Activated naive CD4-positive, alpha-beta T cell treated with anti-CD3 and anti-CD28 coated beads, Interleukin-2, amount 50 U/mL, for 24 hours (primary cell): ENCODE results near the gene POTEM.
"Not testable (repeated sequence)": the region's sequence is repeated elsewhere in the genome, so short reads cannot be mapped to it uniquely, and the experiment has no call there.

Experiments
- H3K27ac Mint-ChIP-seq: one replicate; pipeline ENCODE4 v1.8.0; 2021; ENCODE audit warnings: mild to moderate bottlenecking, mixed read lengths
- H3K27me3 Mint-ChIP-seq: one replicate; pipeline ENCODE4 v1.8.0; 2021; ENCODE audit warnings: mixed read lengths
- H3K36me3 Mint-ChIP-seq: one replicate; pipeline ENCODE4 v1.8.0; 2021; ENCODE audit warnings: mixed read lengths
- H3K4me1 Mint-ChIP-seq: one replicate; pipeline ENCODE4 v1.8.0; 2021; ENCODE audit warnings: mixed read lengths
- H3K4me3 Mint-ChIP-seq: one replicate; pipeline ENCODE4 v1.8.0; 2021; ENCODE audit warnings: mild to moderate bottlenecking, mixed read lengths
- H3K9me3 Mint-ChIP-seq: one replicate; pipeline ENCODE4 v1.8.0; 2021; ENCODE audit warnings: mixed read lengths

Gene POTEM

DNA sequence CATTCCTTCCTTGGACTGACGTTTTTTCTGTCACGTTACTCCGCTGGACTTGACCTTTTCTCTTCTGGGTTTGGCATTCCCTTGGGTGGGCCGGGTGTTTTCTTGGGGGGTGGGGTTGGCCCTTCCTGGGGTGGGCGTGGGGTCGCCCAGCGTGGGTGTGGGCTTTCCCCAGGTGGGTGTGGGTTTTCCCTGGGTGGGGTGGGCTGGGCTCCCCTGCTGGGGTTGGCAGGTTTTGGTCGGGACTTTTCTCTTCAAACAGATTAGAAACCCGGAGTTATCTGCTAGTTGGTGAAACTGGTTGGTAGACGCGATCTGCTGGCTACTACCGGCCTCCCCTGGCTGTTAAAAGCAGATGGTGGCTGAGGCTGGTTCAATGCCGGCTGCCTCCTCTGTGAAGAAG lies at the start of gene POTEM:
POTEM (plus strand) TSS at position 301 of the 400 bp plus-strand sequence; CDS start at position 353, 52 bp downstream.
- not testable (repeated sequence) for H3K4me1 Mint-ChIP-seq, H3K36me3 Mint-ChIP-seq, H3K9me3 Mint-ChIP-seq, H3K27me3 Mint-ChIP-seq, H3K4me3 Mint-ChIP-seq, H3K27ac Mint-ChIP-seq

DNA sequence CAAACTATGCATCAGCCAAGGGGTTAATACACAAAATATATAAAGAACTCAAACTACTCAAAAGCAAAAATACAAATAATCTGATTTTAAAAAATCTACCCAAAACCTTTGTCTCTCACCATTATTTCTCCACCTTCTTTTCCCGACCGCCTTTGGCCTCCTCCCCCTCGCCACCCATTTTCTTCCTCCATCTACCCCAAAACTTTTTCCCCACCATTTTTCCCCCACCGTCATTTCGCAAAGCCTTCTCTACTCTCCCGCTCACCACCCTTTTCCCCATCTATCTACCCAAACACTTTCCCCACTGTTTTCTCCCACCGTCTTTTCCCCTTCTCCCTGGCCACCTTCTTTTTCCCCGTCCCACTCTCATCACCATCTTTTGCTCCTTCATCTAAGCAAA lies 48.9 kb upstream of the POTEM start:
- not testable (repeated sequence) for H3K27ac Mint-ChIP-seq, H3K4me1 Mint-ChIP-seq, H3K36me3 Mint-ChIP-seq, H3K4me3 Mint-ChIP-seq, H3K9me3 Mint-ChIP-seq, H3K27me3 Mint-ChIP-seq

DNA sequence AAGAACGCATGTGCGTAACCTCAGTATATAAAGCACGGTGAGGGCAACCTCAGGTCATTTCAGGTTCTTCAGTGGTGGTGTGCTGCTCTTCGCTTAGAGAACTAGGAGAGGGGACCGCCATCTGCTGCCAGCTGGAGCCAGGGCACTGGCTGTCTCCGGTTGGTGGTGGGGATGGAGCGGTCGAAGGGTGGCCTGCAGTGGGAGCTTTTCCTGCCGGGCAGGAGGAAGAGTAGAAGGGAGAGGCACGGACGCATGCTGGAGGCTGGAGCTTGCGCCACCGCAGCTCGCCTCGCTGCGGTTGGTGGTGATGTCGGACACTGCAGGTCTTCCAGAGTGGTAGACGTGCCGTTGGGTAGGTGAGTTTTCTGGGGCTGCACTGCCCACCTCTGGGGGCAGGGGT lies 47.2 kb upstream of the POTEM start:
- H3K9me3 Mint-ChIP-seq, H3K36me3 Mint-ChIP-seq, H3K27me3 Mint-ChIP-seq, H3K4me1 Mint-ChIP-seq, H3K27ac Mint-ChIP-seq, H3K4me3 Mint-ChIP-seq: not testable (repeated sequence)

DNA sequence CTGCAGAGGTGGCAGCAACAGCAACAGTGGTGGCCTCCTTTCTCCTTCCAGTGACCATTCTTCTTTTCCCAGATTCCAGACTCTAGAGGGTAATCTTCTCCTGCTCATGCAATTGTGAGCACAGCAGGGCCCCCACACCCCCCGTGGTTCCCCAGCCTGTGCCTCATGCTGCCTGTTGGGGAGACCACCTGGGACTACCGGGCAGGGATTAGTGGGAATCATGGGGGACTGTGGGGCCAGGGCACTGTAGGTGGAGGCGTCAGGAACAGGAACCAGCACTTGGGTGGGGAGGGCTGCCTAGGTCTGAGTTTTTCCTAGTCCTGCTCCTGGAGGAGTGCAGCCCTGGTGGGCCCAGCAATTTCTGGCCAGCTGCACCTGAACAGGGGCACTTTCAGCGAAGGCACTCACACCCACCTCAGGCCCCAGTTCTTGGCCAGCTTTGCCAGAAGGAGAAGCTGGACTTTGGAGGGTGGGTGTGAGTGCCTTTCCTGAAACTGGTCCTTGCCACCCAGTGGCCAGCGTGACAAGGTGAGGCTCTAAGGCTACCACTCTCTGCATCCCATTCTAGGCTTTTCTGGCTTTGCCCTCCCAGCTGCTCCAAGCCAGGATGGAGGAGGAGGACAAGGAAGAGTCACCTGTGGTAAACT lies 46.1 kb upstream of the POTEM start:
- not testable (repeated sequence) for H3K27me3 Mint-ChIP-seq

DNA sequence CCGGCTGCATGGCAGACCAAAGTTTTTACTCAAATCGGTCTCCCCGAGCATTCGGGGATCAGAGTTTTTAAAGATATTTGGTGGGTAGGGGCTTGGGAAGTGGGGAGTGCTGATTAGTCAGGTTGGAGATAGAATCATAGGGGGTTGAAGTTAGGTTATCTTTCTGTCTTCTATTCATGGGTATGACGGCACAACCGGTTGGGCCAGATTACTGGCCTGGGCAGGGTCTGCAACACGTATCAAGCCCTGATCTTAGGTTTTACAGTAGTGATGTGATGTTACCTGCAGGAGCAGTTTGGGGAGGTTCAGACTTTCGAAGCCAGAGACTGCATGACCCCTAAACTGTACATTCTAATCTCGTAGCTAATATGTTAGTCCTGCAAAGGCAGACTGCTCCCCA lies 30.4 kb upstream of the POTEM start:
- not testable (repeated sequence) for H3K9me3 Mint-ChIP-seq, H3K4me1 Mint-ChIP-seq, H3K4me3 Mint-ChIP-seq, H3K36me3 Mint-ChIP-seq, H3K27me3 Mint-ChIP-seq, H3K27ac Mint-ChIP-seq

More for the DNA sequence above, 46.1 kb upstream of the POTEM start:
- not testable (repeated sequence) for H3K27ac Mint-ChIP-seq, H3K9me3 Mint-ChIP-seq, H3K4me3 Mint-ChIP-seq, H3K4me1 Mint-ChIP-seq, H3K36me3 Mint-ChIP-seq

DNA sequence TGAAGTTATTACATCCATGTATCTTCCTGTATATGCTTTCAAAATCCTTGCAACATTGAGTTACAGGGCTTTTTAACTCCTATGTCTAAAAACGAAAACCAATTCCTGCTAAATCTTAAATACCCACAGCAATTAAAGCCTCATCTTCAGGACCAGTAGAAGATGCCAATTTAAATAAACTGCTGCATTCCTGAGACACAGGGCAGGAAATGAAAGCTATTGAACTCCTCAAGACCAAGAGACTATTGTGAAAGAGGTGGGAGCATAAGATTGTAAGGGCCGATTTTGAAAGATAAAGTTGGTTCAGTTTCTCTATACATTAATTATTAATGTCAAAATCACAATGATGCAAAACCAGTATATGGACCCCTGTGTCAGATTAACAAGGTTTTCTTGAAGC lies 28.5 kb upstream of the POTEM start:
- not testable (repeated sequence) for H3K9me3 Mint-ChIP-seq, H3K36me3 Mint-ChIP-seq, H3K4me1 Mint-ChIP-seq, H3K4me3 Mint-ChIP-seq, H3K27ac Mint-ChIP-seq, H3K27me3 Mint-ChIP-seq

DNA sequence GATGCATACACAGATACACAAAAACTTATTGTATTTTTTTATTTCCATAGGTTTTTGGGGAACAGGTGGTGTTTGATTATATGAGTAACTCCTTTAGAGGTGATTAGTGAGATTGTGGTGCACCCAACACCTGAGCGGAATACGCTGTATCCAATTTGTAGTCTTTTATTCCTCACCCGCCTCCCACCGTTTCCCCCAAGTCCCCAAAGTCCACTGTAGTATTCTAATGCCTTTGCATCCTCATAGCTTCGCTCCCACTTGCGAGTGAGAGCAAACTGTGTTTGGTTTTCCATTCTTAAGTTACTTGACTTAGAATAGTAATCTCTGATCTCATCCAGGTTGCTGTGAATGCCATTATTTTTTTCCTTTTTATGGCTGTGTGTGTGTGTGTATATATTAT lies 17.3 kb upstream of the POTEM start:
- not testable (repeated sequence) for H3K9me3 Mint-ChIP-seq, H3K4me3 Mint-ChIP-seq, H3K4me1 Mint-ChIP-seq, H3K27ac Mint-ChIP-seq, H3K36me3 Mint-ChIP-seq, H3K27me3 Mint-ChIP-seq

DNA sequence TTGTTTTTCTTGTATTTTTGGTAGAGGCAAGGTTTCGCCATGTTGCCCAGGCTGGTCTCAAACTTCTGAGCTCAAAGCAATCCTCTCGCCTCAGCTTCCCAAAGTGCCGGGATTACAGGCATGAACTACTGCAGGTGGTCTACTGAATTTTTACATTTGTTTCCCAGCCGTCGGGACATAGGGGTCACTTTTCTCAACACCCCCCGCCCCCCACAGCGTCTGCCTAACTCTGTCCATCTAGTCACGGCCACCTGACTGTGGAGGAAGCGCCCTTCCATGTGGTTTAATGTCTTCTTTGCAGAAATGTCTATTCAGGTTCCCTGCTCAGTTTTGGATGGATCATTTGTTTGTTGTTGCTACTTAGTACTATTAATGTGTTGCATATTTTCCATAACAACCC lies 14.1 kb upstream of the POTEM start:
- H3K27me3 Mint-ChIP-seq, H3K4me1 Mint-ChIP-seq, H3K9me3 Mint-ChIP-seq, H3K36me3 Mint-ChIP-seq, H3K4me3 Mint-ChIP-seq, H3K27ac Mint-ChIP-seq: not testable (repeated sequence)

DNA sequence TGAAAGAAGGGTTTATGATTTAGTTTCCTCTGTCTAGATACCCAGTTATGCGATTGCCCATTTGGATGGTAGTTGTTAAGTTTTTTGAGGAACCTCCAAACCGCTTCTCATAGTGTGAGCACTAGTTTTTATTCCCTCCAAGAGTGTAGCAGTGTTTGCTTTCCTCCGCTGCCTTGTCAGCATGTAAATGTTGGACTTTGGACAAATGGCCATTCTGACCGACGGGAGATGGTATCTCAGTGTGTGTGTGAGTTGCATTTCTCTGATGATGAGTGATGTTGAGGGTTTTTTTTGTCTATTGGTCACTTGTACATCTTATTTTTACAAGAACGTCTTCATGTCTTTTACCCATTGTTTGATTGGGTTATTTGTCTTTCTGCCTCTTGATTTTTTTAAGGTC lies 11.4 kb upstream of the POTEM start:
- not testable (repeated sequence) for H3K9me3 Mint-ChIP-seq, H3K27me3 Mint-ChIP-seq, H3K4me1 Mint-ChIP-seq, H3K36me3 Mint-ChIP-seq, H3K4me3 Mint-ChIP-seq, H3K27ac Mint-ChIP-seq

DNA sequence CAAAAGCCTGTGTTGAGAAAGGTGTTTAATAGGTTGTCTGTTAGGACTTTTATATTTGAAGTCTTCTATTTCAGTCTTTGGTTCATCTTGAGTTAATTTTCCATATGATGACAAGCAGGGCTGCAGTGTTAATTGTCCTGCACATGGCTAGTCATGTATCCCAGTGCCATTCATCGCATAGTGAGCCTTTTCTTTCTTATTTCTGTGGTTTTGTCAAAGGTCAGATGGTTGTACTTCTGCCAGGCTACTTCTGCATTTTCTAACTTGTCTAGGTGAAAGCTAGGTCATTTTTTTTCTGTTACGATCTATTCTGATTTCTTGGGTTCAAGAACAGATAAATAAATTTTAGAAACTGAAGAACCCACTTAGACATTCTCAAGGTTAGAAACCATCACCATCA lies 5.7 kb upstream of the POTEM start:
- not testable (repeated sequence) for H3K27ac Mint-ChIP-seq, H3K4me1 Mint-ChIP-seq, H3K9me3 Mint-ChIP-seq, H3K4me3 Mint-ChIP-seq, H3K27me3 Mint-ChIP-seq, H3K36me3 Mint-ChIP-seq

DNA sequence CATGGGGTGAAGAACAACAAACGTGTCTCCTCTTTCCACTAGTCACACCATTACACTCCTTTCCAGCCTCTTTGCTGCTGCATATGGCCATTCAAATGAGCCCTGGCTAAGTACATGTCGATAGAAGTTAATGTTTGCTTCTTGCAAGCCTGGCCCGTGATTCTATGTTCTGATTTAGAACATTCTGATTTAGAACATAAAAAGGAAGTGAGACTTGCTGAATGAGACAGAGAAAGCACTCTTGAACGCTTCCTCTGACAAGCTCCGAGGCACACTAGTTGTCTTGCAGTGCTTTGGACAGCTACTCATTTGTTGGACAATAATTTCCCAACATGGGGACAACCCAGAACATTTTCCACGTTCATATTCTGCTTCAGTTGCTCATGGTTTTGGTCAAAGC lies 5.1 kb upstream of the POTEM start:
- H3K27ac Mint-ChIP-seq, H3K27me3 Mint-ChIP-seq, H3K9me3 Mint-ChIP-seq, H3K4me3 Mint-ChIP-seq, H3K36me3 Mint-ChIP-seq, H3K4me1 Mint-ChIP-seq: not testable (repeated sequence)

DNA sequence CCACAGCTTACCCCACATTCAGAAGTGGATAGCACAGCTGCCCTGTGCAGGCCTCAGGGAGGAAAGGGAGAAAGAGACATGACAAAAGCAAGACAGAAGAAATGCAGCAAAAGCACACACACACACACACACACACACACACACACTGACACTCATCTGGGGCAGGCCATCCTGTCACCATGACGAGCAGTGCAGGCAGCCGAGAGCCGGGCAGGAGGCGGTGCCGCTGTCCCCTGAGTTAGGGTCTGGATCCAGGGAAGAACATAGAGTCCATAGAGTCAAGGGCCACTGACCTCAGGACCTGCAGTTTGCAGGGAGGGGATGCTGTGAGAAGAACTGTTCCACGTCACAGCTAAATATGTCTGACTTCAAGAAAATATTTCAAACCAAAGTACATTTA lies 4.0 kb upstream of the POTEM start:
- H3K9me3 Mint-ChIP-seq, H3K27me3 Mint-ChIP-seq, H3K27ac Mint-ChIP-seq, H3K4me3 Mint-ChIP-seq, H3K36me3 Mint-ChIP-seq, H3K4me1 Mint-ChIP-seq: not testable (repeated sequence)

DNA sequence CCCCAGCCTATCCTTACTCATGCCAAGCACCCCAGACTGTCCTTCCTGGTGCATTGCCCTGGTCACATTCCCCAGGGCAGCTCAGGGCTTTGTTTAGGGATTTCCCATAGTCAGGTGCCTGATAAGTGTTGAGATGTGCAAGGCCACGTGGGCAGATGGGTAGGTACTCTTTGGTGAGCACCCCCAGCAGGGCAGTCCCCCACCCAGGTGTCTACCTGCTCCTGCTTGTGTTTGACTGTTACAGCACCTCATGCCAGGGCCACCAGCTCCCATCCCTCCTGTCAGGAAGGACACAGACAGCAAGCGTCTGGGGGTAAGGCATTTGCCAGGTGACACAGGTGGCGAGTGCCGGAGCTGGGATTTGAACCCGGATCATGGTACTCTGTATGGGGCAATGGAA lies 2.4 kb upstream of the POTEM start:
- H3K27ac Mint-ChIP-seq, H3K36me3 Mint-ChIP-seq, H3K9me3 Mint-ChIP-seq, H3K27me3 Mint-ChIP-seq, H3K4me1 Mint-ChIP-seq, H3K4me3 Mint-ChIP-seq: not testable (repeated sequence)

DNA sequence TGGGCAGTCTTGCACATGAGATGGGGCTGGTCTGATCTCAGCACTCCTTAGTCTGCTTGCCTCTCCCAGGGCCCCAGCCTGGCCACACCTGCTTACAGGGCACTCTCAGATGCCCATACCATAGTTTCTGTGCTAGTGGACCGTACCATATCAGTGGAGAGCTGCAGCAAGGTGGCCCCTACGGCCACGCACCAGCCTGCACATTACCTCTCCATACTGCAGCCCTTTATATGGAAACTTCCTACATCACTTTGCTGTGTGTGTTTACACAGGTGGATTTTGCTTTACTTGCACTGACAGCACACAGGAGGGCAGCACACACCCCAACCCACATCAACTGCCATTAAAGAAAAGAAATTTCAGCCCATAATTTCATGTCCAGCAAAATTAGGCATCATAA lies 35.3 kb downstream of the POTEM start:
- not testable (repeated sequence) for H3K27me3 Mint-ChIP-seq, H3K36me3 Mint-ChIP-seq, H3K9me3 Mint-ChIP-seq, H3K4me3 Mint-ChIP-seq, H3K27ac Mint-ChIP-seq, H3K4me1 Mint-ChIP-seq

DNA sequence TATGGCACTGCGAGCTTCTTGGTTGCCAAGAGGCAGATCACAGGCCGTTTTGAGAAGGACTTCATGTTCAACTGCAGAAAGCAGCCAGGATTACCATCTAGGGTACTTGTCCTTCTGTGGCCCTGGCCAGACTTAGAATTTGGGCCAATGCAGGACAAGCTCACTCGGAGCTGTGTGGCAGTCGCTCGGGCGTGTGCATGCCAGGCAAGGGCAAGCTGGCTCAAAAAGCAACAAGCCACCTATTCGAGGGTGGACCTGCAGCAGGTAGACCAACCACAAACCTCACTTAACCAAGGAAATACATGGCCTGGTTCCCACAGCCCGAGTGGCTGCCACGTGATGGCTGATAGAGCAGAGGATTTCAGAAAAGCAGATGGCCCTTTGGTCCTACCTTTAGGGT lies 39.3 kb downstream of the POTEM start:
- not testable (repeated sequence) for H3K27ac Mint-ChIP-seq, H3K4me1 Mint-ChIP-seq, H3K27me3 Mint-ChIP-seq, H3K4me3 Mint-ChIP-seq, H3K9me3 Mint-ChIP-seq, H3K36me3 Mint-ChIP-seq

DNA sequence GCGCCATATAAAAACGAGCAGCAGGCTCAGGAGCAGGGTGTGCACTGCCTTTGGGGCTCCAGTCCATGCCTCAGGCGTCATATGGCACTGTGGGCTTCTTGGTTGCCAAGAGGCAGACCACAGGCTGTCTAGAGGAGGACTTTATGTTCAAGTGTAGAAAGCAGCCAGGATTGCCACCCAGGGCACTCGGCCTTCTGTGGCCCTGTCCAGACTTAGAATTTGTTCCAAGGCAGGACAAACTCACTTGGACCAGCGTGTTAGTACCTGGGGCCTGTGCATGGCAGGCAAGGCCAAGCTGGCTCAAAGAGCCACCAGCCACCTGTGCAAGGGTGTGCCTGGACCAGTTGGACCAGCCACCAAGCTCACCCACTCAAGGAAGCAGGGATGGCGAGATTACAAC lies 40.4 kb downstream of the POTEM start:
- not testable (repeated sequence) for H3K36me3 Mint-ChIP-seq, H3K9me3 Mint-ChIP-seq, H3K4me3 Mint-ChIP-seq, H3K27ac Mint-ChIP-seq, H3K4me1 Mint-ChIP-seq, H3K27me3 Mint-ChIP-seq

DNA sequence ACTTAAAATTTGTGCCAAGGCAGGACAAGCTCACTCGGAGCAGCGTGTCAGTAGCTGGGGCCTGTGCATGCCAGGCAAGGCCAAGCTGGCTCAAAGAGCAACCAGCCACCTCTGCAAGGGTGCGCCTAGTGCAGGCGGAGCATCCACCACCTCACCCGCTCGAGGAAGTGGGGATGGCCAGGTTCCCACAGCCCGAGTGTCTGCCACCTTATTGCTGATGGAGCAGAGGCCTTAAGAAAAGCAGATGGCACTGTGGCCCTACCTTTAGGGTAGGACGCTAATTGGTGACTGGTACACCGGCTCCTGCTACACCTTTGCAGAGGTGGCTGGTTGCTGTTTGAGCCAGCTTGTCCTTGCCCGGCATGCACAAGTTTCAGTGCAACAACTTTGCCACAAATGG lies 43.8 kb downstream of the POTEM start:
- H3K9me3 Mint-ChIP-seq, H3K27me3 Mint-ChIP-seq, H3K27ac Mint-ChIP-seq, H3K36me3 Mint-ChIP-seq, H3K4me3 Mint-ChIP-seq, H3K4me1 Mint-ChIP-seq: not testable (repeated sequence)

DNA sequence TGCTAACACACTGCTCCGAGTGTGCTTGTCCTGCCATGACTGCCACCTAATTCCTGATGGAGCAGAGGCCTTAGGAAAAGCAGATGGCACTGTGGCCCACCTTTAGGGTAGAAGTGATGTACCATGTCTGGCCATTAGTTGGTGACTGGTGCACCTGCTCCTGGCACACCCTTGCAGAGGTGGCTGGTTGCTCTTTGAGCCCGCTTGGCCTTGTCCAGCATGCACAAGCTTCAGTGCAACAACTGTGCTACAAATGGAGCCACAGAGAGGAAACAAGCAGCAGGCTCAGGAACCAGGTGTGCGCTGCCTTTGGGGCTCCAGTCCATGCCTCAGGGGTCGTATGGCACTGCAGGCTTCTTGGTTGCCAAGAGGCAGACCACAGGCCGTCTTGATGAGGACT lies 44.5 kb downstream of the POTEM start:
- H3K4me1 Mint-ChIP-seq, H3K4me3 Mint-ChIP-seq, H3K27ac Mint-ChIP-seq, H3K27me3 Mint-ChIP-seq, H3K9me3 Mint-ChIP-seq, H3K36me3 Mint-ChIP-seq: not testable (repeated sequence)
